Lung (tissue), 12 donors: ENCODE measurements around the gene JHY. TPM values are rescaled to one million over a fixed set of nuclear protein-coding genes. Genes with fewer than 3 reads are reported as not detected.
A peak's percentile ranks its signal among the peaks of the same experiment; 100 is the strongest.

Experiments used
- ATAC-seq: fragments of 200-7000 bp; cut with Tn5 transposase; one replicate; pipeline ENCODE4 v1.9.1; 2020; ENCODE audit warnings: moderate number of reproducible peaks; ENCODE audit not compliant: insufficient read depth, low FRiP score
- DNase-seq, 3 donors: peaks; one replicate each; pipeline ENCODE4 v3.0.0-alpha.2; 2013 to 2017
- H3K27ac ChIP-seq, 2 donors: one replicate each; pipeline ENCODE4 v1.5.1; 2013; ENCODE audit warnings: mild to moderate bottlenecking in 2 of 2, moderate library complexity in 2 of 2, control low read depth in 1 of 2, inconsistent platforms in 1 of 2, low read depth in 1 of 2, low read length in 1 of 2
- H3K27me3 ChIP-seq, 3 donors: one replicate each; pipeline ENCODE4 v1.5.1; 2013; ENCODE audit warnings: low read length in 2 of 3; ENCODE audit not compliant: control insufficient read depth in 3 of 3, insufficient read depth in 3 of 3
- H3K36me3 ChIP-seq, 4 donors: one replicate each; pipeline ENCODE4 v1.5.1; 2013; ENCODE audit warnings: low read length in 4 of 4, mild to moderate bottlenecking in 1 of 4, moderate library complexity in 1 of 4; ENCODE audit not compliant: control insufficient read depth in 4 of 4, insufficient read depth in 4 of 4
- H3K4me1 ChIP-seq, 5 donors: one replicate each; pipeline ENCODE4 v1.5.1; 2013; ENCODE audit warnings: low read length in 5 of 5, mild to moderate bottlenecking in 2 of 5, moderate library complexity in 1 of 5; ENCODE audit not compliant: control insufficient read depth in 5 of 5, insufficient read depth in 5 of 5
- H3K4me3 ChIP-seq: one replicate; pipeline ENCODE4 v1.5.1; 2013; ENCODE audit warnings: mild to moderate bottlenecking, control low read depth, moderate library complexity
- H3K9ac ChIP-seq, 2 donors: one replicate each; pipeline ENCODE4 v1.5.1; 2013; ENCODE audit warnings: low read length in 2 of 2, control low read depth in 1 of 2; ENCODE audit not compliant: insufficient read depth in 1 of 2
- H3K9me3 ChIP-seq, 4 donors: one replicate each; pipeline ENCODE4 v1.5.1; 2013; ENCODE audit warnings: low read length in 3 of 4, mild to moderate bottlenecking in 1 of 4, moderate library complexity in 1 of 4; ENCODE audit not compliant: control insufficient read depth in 4 of 4, insufficient read depth in 3 of 4
- CTCF ChIP-seq: IDR thresholded peaks from 2 replicates; pipeline ENCODE4 v1.5.1; 2012; ENCODE audit warnings: mild to moderate bottlenecking; ENCODE audit errors: control extremely low read depth, extremely low read depth
- WGBS, 2 donors: extraction: QIAGEN DNeasy Blood & Tissue Kit; methylation state at CpG; one replicate each; pipeline ENCODE4 v1.1.7; 2013; 5-methylcytosine and 5-hydroxymethylcytosine counted together
- polyA plus RNA-seq, 2 donors: library from polyadenylated mRNA; stranded (reverse); fragments of 200-250 nt; gene quantifications; one replicate each; pipeline ENCODE4 v1.2.1, GENCODE V29; 2013
- total RNA-seq, 2 donors: library from RNA; depleted of rRNA in 1 of 2; stranded (reverse); fragments of >200 nt in 1 of 2; gene quantifications; one replicate each; pipeline ENCODE4 v1.2.1, GENCODE V29; 2014 to 2021
- donor health status: control.
- donor health status: control.
- donor health status: Bipolar disorder and iron deficiency.
- donor health status: healthy.
- donor health status: DM: yes; HTN: yes; CAD: no.

JHY gene
- total and polyA plus RNA-seq, 4 donors: 2.4 to 11.0 (median 7.3) TPM

DNA sequence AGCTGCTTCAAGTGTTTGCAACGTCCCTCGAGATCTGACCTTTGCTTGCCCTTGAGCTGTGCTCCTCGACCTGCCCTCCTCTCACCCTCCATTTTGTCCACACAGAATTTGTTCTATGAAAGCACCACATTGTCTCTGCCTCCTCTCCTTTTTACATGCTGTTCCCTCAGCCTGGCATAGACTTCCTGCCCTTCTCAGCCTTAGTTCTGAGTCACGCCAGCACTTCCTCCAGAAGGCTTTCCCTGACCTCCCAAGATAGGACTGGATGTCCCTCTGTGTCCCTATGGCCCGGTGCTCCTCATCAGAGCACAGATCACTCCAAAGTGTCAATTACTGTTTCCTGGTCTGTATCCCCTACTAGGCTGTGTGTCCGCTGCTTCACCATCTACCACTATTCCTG is 16.2 kb downstream of the JHY start:
- no peaks in the 10 kb centered on the region for H3K27me3 ChIP-seq
- no peaks in the 10 kb centered on the region for H3K36me3 ChIP-seq
- no peaks in the 10 kb centered on the region for H3K9me3 ChIP-seq
- 58 to 63% methylated on average over 6 of the region's 6 CpGs for WGBS, 2 donors
- no peak for TF ChIP-seq CTCF
- H3K9ac ChIP-seq: no peak overlapping the region
- ATAC-seq (no peak), DNase-seq (no peak)
- H3K4me3 ChIP-seq: no peak overlapping the region
- H3K27ac ChIP-seq: no peak overlapping the region
- no peaks in the 10 kb centered on the region for H3K4me1 ChIP-seq

- Histone ChIP-seq H3K4me1 (no peaks in the 10 kb centered on the region), H3K27ac (no peak overlapping the region), H3K9ac (no peak overlapping the region), H3K36me3 (peaks cover 0 to 2% (median 0%) of the 10 kb centered on the region in 4 donors), H3K4me3 (no peak overlapping the region), H3K27me3 (no peaks in the 10 kb centered on the region), H3K9me3 (no peaks in the 10 kb centered on the region)
- DNase-seq (no peak), ATAC-seq (no peak)
- WGBS, 2 donors: 71 to 82% methylated on average over 9 of the region's 9 CpGs
- no peak for TF ChIP-seq CTCF
Measured at GRCh38 chr11:122900587-122901202, 18.1 kb downstream of the JHY start.

- H3K4me3 ChIP-seq: no peak overlapping the region
- ATAC-seq: no peak
- H3K4me1 ChIP-seq: no peaks in the 10 kb centered on the region
- TF ChIP-seq CTCF: no peak
- H3K36me3 ChIP-seq: peaks cover 0 to 2% (median 0%) of the 10 kb centered on the region in 4 donors
- no peaks in the 10 kb centered on the region for H3K27me3 ChIP-seq
- 94 to 97% methylated on average over 4 of the region's 4 CpGs for WGBS, 2 donors
- DNase-seq: no peak
- no peak overlapping the region for H3K27ac ChIP-seq
- no peaks in the 10 kb centered on the region for H3K9me3 ChIP-seq
- H3K9ac ChIP-seq: no peak overlapping the region
Measured at GRCh38 chr11:122902951-122903350, 20.4 kb downstream of the JHY start.

DNA sequence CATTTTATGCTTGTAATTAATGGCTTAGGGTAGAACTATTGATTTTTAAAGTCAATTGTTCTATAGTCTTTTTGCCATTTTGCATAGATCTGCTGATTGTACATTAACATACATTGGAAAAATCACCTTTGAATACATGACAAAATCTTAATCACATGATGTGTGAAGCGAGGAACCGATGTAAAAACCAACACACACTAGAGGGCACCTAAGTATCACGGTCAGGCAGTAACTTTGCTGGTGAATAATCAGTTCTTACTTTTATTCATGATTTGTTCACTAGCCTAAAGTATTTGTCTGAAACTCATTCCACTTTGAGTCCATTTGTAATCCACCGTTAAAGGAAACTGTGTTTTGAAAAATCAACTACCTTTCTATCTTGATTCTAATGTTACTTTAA is 28.2 kb downstream of the JHY start:
- Histone ChIP-seq H3K9ac (no peak overlapping the region), H3K9me3 (no peaks in the 10 kb centered on the region), H3K27ac (no peak overlapping the region), H3K4me3 (no peak overlapping the region), H3K36me3 (no peaks in the 10 kb centered on the region), H3K4me1 (no peaks in the 10 kb centered on the region), H3K27me3 (no peaks in the 10 kb centered on the region)
- 74 to 80% methylated on average over 4 of the region's 4 CpGs for WGBS, 2 donors
- DNase-seq (peak in 2 of 3 donors; percentile 10 to 44), ATAC-seq (no peak)
- TF ChIP-seq CTCF: no peak
